Body of pancreas (tissue), 4 donors: ENCODE data around the gene CAMK2B. TPM values are rescaled to one million over a fixed set of nuclear protein-coding genes. Genes with fewer than 3 reads are reported as not detected.

Source experiments
- ATAC-seq: fragments of 150-250 bp; one replicate; pipeline ENCODE4 v1.9.1; 2016
- DNase-seq, 4 donors: peaks; one replicate each; pipeline ENCODE4 v3.0.0-alpha.2; 2019
- H3K27ac ChIP-seq, 4 donors: fragments of 200-600 bp; sonication (generic); 1 replicate in 3 of 4; 2 replicates in 1 of 4; pipeline versions ENCODE4 v1.5.1 to v1.6.1; 2016 to 2019; ENCODE audit warnings: mild to moderate bottlenecking in 1 of 4, mixed read lengths in 1 of 4, moderate library complexity in 1 of 4
- H3K27me3 ChIP-seq, 2 donors: fragments of 200-600 bp; sonication (generic); one replicate each; pipeline ENCODE4 v1.6.0; 2016; ENCODE audit warnings: mild to moderate bottlenecking in 1 of 2
- H3K36me3 ChIP-seq, 2 donors: fragments of 200-600 bp; sonication (generic); replicated peaks in 1 of 2; 2 replicates each; pipeline ENCODE4 v1.5.1; 2016; ENCODE audit warnings: low read depth in 2 of 2; ENCODE audit not compliant: insufficient read depth in 1 of 2
- H3K4me1 ChIP-seq: fragments of 200-600 bp; sonication (generic); one replicate; pipeline ENCODE4 v1.6.0; 2016
- H3K4me3 ChIP-seq, 2 donors: fragments of 200-600 bp; sonication (generic); 1 replicate in 1 of 2; 2 replicates in 1 of 2; pipeline ENCODE4 v1.5.1; 2016 to 2019
- H3K9me3 ChIP-seq, 3 donors: fragments of 200-600 bp; sonication (generic); 1 replicate in 2 of 3; 2 replicates in 1 of 3; pipeline ENCODE4 v1.5.1; 2016
- CTCF ChIP-seq, 7 experiments: fragments of 450-650 bp in 4 of 7; fragments of 200-600 bp in 3 of 7; sonication (generic) in 3 of 7; IDR thresholded peaks; one replicate each; pipeline ENCODE4 v1.5.1; 2016 to 2019; ENCODE audit warnings: antibody characterized with exemption in 7 of 7
- POLR2A ChIP-seq, 3 donors: fragments of 450-650 bp; IDR thresholded peaks; one replicate each; pipeline ENCODE4 v1.6.1; 2016; ENCODE audit warnings: antibody characterized with exemption in 3 of 3, mild to moderate bottlenecking in 2 of 3
- WGBS, 2 donors: methylation state at CpG; one replicate each; pipeline ENCODE4 v1.1.5; 2017; 5-methylcytosine and 5-hydroxymethylcytosine counted together
- intact Hi-C: fragments of 100-400 bp; cut with DNase I; formaldehyde crosslinking; loops from one replicate; pipeline ENCODE4 v1.15.1; 2023
- total RNA-seq, 2 donors: library from RNA; depleted of rRNA; stranded (reverse); fragments of >200 nt; gene quantifications; one replicate each; pipeline ENCODE4 v1.1.0, GENCODE V29; 2016

Gene CAMK2B
- total RNA-seq, 2 donors from 2014 or later, result 0.52 to 7.6 TPM

- DNase-seq (peak in 1 of 4 donors; percentile 4), ATAC-seq (no peak)
- Histone ChIP-seq H3K27ac (no peak overlapping the region), H3K4me1 (peaks cover 20% of the 10 kb centered on the region), H3K36me3 (no peaks in the 10 kb centered on the region), H3K27me3 (no peaks in the 10 kb centered on the region), H3K9me3 (no peaks in the 10 kb centered on the region), H3K4me3 (no peak overlapping the region)
- TF ChIP-seq POLR2A (IDR thresholded peaks at IDR 0.05) (no peak), CTCF (IDR thresholded peaks at IDR 0.05) (no peak)
- WGBS, 2 donors, result 93 to 97% methylated on average over 20 to 23 of the region's 26 CpGs
- intact Hi-C loops, result no loop called here
Measured at GRCh38 chr7:44220046-44220357, 105.4 kb downstream of the CAMK2B start.

DNA sequence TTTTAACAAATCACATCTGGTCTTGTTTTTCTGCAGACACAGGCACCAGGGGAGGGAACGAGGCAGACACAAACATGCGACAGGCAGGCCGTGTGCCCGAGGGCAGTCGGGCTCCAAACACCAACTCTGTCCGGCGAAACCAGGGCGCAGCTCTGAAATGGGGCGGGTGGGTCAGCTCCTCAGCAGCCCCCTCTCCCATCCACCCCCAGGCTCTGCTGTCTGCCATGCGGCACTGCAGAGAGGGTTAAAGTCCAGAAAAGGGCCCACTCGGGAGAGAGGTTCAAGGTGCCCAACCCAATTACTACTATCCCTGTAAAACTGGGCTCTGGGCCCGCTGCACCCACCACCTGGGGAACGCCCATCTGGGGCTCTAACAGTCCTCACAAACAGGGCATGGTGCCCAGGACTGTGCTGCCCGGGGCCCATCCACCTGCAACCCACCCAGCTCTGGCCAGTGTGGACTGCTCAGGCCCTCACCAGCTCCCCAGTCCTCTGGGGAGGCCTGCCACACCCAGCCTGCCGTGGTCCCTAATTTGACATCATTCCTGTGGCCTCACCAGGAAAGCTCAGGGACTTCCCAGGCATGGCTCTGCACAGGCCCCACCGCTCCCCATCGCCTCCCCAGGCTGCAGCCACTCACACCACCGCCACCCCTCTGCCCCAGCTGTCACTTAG is 105.9 kb downstream of the CAMK2B start:
- TF ChIP-seq CTCF (IDR thresholded peaks at IDR 0.05), result no peak
- TF ChIP-seq POLR2A (IDR thresholded peaks at IDR 0.05), result no peak

DNA sequence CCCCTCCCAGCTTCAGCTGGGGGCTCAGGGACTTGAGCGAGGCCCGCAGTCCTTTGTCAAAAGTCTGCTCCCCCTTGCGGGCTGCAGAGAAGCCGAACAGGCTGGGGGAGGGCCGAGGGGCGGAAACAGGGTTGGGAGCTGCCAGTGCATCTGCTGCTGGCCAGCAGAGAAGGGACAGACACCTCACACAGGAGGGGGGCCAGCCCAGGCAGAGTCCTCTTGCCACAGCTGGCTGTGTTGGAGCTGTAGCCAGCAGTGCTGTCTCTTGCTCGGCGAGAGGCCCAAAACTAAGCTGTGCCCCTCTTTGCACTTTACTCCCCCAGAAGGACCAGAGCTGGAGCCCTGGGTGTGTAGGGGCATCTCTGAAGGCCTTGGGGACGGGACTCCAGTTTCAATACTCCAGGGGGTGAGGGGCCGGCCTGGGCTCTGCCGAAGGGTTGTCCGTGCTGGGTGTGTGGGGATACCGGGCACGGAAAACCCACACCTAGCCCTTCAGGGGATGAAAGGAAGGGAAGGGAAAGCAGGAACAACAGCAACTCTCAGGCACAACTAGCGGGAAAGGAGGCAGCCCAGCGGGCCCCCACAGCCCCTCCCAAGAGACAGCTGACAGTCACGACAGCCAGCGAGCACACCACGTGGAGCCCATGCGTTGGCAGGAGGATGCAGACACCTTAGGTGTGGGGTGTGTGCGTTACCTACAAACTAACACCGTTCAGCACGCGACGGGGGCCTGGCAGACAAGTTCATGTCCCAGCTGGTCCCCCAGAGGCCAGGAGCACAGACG is 106.8 kb downstream of the CAMK2B start:
- DNase-seq (no peak), ATAC-seq (no peak)
- Histone ChIP-seq H3K27me3 (no peaks in the 10 kb centered on the region), H3K4me3 (no peak overlapping the region), H3K4me1 (peaks cover 6% of the 10 kb centered on the region), H3K27ac (no peak overlapping the region), H3K36me3 (no peaks in the 10 kb centered on the region), H3K9me3 (no peaks in the 10 kb centered on the region)
- intact Hi-C loops, result no loop called here
- 80 to 92% methylated on average over 19 to 25 of the region's 26 CpGs for WGBS, 2 donors
- TF ChIP-seq CTCF (IDR thresholded peaks at IDR 0.05), result no peak

More for the DNA sequence above, 105.9 kb downstream of the CAMK2B start:
- no peaks in the 10 kb centered on the region for H3K36me3 ChIP-seq
- DNase-seq (no peak), ATAC-seq (no peak)
- 92 to 98% methylated on average over 13 to 17 of the region's 18 CpGs for WGBS, 2 donors
- intact Hi-C loops, result no loop called here
- H3K4me3 ChIP-seq, result no peak overlapping the region
- H3K27ac ChIP-seq, result no peak overlapping the region
- no peaks in the 10 kb centered on the region for H3K27me3 ChIP-seq
- no peaks in the 10 kb centered on the region for H3K9me3 ChIP-seq
- H3K4me1 ChIP-seq, result peaks cover 15% of the 10 kb centered on the region

- intact Hi-C loops, result no loop called here
- H3K4me1 ChIP-seq, result no peaks in the 10 kb centered on the region
- no peaks in the 10 kb centered on the region for H3K9me3 ChIP-seq
- H3K4me3 ChIP-seq, result no peak overlapping the region
- H3K36me3 ChIP-seq, result no peaks in the 10 kb centered on the region
- H3K27ac ChIP-seq, result no peak overlapping the region
- WGBS, 2 donors, result 74 to 75% methylated on average over 4 to 14 of the region's 17 CpGs
- no peaks in the 10 kb centered on the region for H3K27me3 ChIP-seq
- TF ChIP-seq POLR2A (IDR thresholded peaks at IDR 0.05) (no peak), CTCF (IDR thresholded peaks at IDR 0.05) (no peak)
- DNase-seq (no peak), ATAC-seq (no peak)
Measured at GRCh38 chr7:44217852-44218402, 107.5 kb downstream of the CAMK2B start.
